Stimulated activated CD4-positive, alpha-beta T cell treated with anti-CD3 and anti-CD28 coated beads, Interleukin-4, amount 100 ng/mL, for 4 hours (primary cell): ENCODE measurements around the gene WBP2.
A peak's percentile ranks its signal among the peaks of the same experiment; 100 is the strongest.
"Not testable (repeated sequence)": the region's sequence is repeated elsewhere in the genome, so short reads cannot be mapped to it uniquely, and the experiment has no call there.

Experiments used
- DNase-seq, 2 experiments: peaks; one replicate each; pipeline ENCODE4 v3.0.0-alpha.2; 2020

Gene WBP2

GRCh38 chr17:75888484-75888883, 33.3 kb upstream of the WBP2 start:
- no peak for DNase-seq

- DNase-seq: not testable (repeated sequence)
These were observed 30.7 kb upstream of the WBP2 start for GRCh38 chr17:75885860-75886259.

GRCh38 chr17:75885431-75885830, 30.3 kb upstream of the WBP2 start:
- no peak for DNase-seq

- DNase-seq: no peak
These were observed 26.7 kb upstream of the WBP2 start for GRCh38 chr17:75881678-75882454.

GRCh38 chr17:75880266-75880665, 25.1 kb upstream of the WBP2 start:
- DNase-seq: no peak

- DNase-seq: no peak
These were observed 23.3 kb upstream of the WBP2 start, which contains the start of gene TRIM47 for GRCh38 chr17:75878174-75878998. Gene TRIM47 (minus strand): TSS chr17:75878581. CDS start chr17:75878548, 33 bp downstream.

GRCh38 chr17:75877752-75878173, 22.6 kb upstream of the WBP2 start:
- DNase-seq: peak; percentile 63 to 69

GRCh38 chr17:75876938-75877751, 22.0 kb upstream of the WBP2 start:
- DNase-seq: peak; percentile 27 to 39

- DNase-seq: peak; percentile 55 to 76
These were observed 21.2 kb upstream of the WBP2 start for GRCh38 chr17:75876190-75876937.

- DNase-seq: no peak
These were observed 20.7 kb upstream of the WBP2 start for GRCh38 chr17:75875940-75876189.

GRCh38 chr17:75875182-75875939, 20.2 kb upstream of the WBP2 start:
- no peak for DNase-seq

- no peak for DNase-seq
These were observed 19.4 kb upstream of the WBP2 start for GRCh38 chr17:75874323-75875181.

GRCh38 chr17:75873587-75874322, 18.6 kb upstream of the WBP2 start:
- DNase-seq: no peak

- DNase-seq: peak in 1 of 2 experiments; percentile 33
These were observed 17.6 kb upstream of the WBP2 start for GRCh38 chr17:75872434-75873351.

GRCh38 chr17:75870228-75870627, 15.1 kb upstream of the WBP2 start:
- not testable (repeated sequence) for DNase-seq

GRCh38 chr17:75869282-75870141, 14.4 kb upstream of the WBP2 start:
- no peak for DNase-seq

- not testable (repeated sequence) for DNase-seq
These were observed 13.7 kb upstream of the WBP2 start for GRCh38 chr17:75868730-75869281.
